GM23248 (cell line): ENCODE data around the gene ANG. TPM values are rescaled to one million over a fixed set of nuclear protein-coding genes. Genes with fewer than 3 reads are reported as not detected.
"Not testable (repeated sequence)": the region's sequence is repeated elsewhere in the genome, so short reads cannot be mapped to it uniquely, and the experiment has no call there.

Experiments
- DNase-seq: peaks from one replicate; pipeline ENCODE4 v3.0.0-alpha.2; 2015
- H2AFZ ChIP-seq: fragments of 200-600 bp; sonication (generic); 2 replicates; pipeline ENCODE4 v1.6.1; 2016; ENCODE audit warnings: antibody characterized with exemption
- H3F3A ChIP-seq: fragments of 200-600 bp; sonication (generic); 2 replicates; pipeline ENCODE4 v1.6.1; 2016; ENCODE audit warnings: mild to moderate bottlenecking, antibody characterized with exemption, mixed run types; ENCODE audit not compliant: insufficient read depth
- H3K27ac ChIP-seq: fragments of 200-600 bp; sonication (generic); 2 replicates; pipeline ENCODE4 v1.5.1; 2016; ENCODE audit warnings: mild to moderate bottlenecking
- H3K27me3 ChIP-seq: fragments of 200-600 bp; sonication (generic); replicated peaks from 2 replicates; pipeline ENCODE4 v1.6.1; 2016; ENCODE audit warnings: mild to moderate bottlenecking; ENCODE audit not compliant: insufficient read depth
- H3K36me3 ChIP-seq: fragments of 200-600 bp; sonication (generic); 2 replicates; pipeline ENCODE4 v1.6.1; 2016; ENCODE audit warnings: low read depth, mild to moderate bottlenecking
- H3K4me1 ChIP-seq: fragments of 200-600 bp; sonication (generic); 2 replicates; pipeline ENCODE4 v1.6.1; 2016; ENCODE audit warnings: mild to moderate bottlenecking; ENCODE audit not compliant: insufficient read depth
- H3K4me2 ChIP-seq: fragments of 200-600 bp; sonication (generic); one replicate; pipeline ENCODE4 v1.6.1; 2016; ENCODE audit warnings: mild to moderate bottlenecking; ENCODE audit not compliant: unreplicated experiment
- H3K4me3 ChIP-seq: fragments of 200-600 bp; sonication (generic); 2 replicates; pipeline ENCODE4 v1.5.1; 2016; ENCODE audit warnings: mild to moderate bottlenecking
- H3K79me2 ChIP-seq: fragments of 200-600 bp; sonication (generic); 2 replicates; pipeline ENCODE4 v1.6.1; 2016; ENCODE audit warnings: mild to moderate bottlenecking; ENCODE audit not compliant: insufficient read depth
- H3K9ac ChIP-seq: fragments of 200-600 bp; sonication (generic); 2 replicates; pipeline ENCODE4 v1.6.1; 2016; ENCODE audit warnings: mild to moderate bottlenecking
- H3K9me2 ChIP-seq: fragments of 200-600 bp; sonication (generic); 2 replicates; pipeline ENCODE4 v1.6.1; 2016; ENCODE audit warnings: mixed run types, mild to moderate bottlenecking, moderate library complexity; ENCODE audit not compliant: insufficient read depth
- H3K9me3 ChIP-seq: fragments of 200-600 bp; sonication (generic); one replicate; pipeline ENCODE4 v1.6.1; 2017; ENCODE audit warnings: low read depth
- H4K20me1 ChIP-seq: fragments of 200-600 bp; sonication (generic); 2 replicates; pipeline ENCODE4 v1.6.0; 2016; ENCODE audit not compliant: insufficient read depth
- EZH2 ChIP-seq: fragments of 200-600 bp; sonication (generic); IDR thresholded peaks from 2 replicates; pipeline ENCODE4 v1.6.1; 2018; ENCODE audit warnings: antibody characterized with exemption, mild to moderate bottlenecking; ENCODE audit not compliant: insufficient read depth, poor library complexity, severe bottlenecking
- EZH2phosphoT487 ChIP-seq: fragments of 200-600 bp; sonication (generic); IDR thresholded peaks from 2 replicates; pipeline ENCODE4 v1.6.1; 2018; ENCODE audit warnings: antibody characterized with exemption, moderate library complexity, mild to moderate bottlenecking, low read depth; ENCODE audit not compliant: insufficient read depth
- WGBS, 2 experiments: methylation state at CpG; one replicate each; pipeline ENCODE4 v1.1.6; 2015 to 2017; ENCODE audit warnings: low lambda C conversion rate in 2 of 2, low coverage in 1 of 2; ENCODE audit errors: missing lambda C conversion rate in 2 of 2; 5-methylcytosine and 5-hydroxymethylcytosine counted together
- in situ Hi-C: fragments of 300-500 bp; cut with MboI; formaldehyde crosslinking; loops from 2 replicates; pipeline ENCODE4 v1.15.0; 2020
- polyA plus RNA-seq: library from polyadenylated mRNA; unstranded; fragments of >200 nt; fragmentation: Nextera tagmentation; extraction: Ambion mirVana; gene quantifications from 2 replicates; pipeline ENCODE4 v1.2.1, GENCODE V29; 2016
- total RNA-seq: library from RNA; depleted of rRNA; stranded (reverse); fragments of >200 nt; shearing (Covaris generic); gene quantifications from 2 replicates; pipeline ENCODE4 v1.2.3, GENCODE V29; 2014; rRNA removed

ANG gene
- total RNA-seq (3.6 and 3.8 TPM in 2 replicates), polyA plus RNA-seq (11.9 and 12.2 TPM in 2 replicates)

- H3K9ac ChIP-seq, result no peak within 1 kb of the TSS
- 74 to 76% methylated on average over 7 of the region's 7 CpGs for WGBS, 2 experiments
- no peak within 1 kb of the TSS for H3K4me3 ChIP-seq
- H3K27me3 ChIP-seq, result no peaks in the 10 kb centered on the region
- H3K36me3 ChIP-seq, result no peaks in the 10 kb centered on the region
- DNase-seq, result no peak
- H3K4me1 ChIP-seq, result peaks cover 21% of the 10 kb centered on the region; the same call in 1 of the 2 replicates
- H3K27ac ChIP-seq, result no peak within 1 kb of the TSS
- no peak within 1 kb of the TSS for H2AFZ ChIP-seq
- H3K79me2 ChIP-seq, result 0 out of 2 replicates have a peak, but pooled peaks cover 13% of the 10 kb centered on the region
- H3K4me2 ChIP-seq, result no peak within 1 kb of the TSS
- no peak for TF ChIP-seq EZH2
- no peak for TF ChIP-seq EZH2phosphoT487
- in situ Hi-C loops, result no loop called here
- no peaks in the 10 kb centered on the region for H4K20me1 ChIP-seq
- H3K9me3 ChIP-seq, result no peaks in the 10 kb centered on the region
- H3K9me2 ChIP-seq, result no peaks in the 10 kb centered on the region
- peaks cover 44% of the 10 kb centered on the region for H3F3A ChIP-seq
These were observed at the start of gene ANG for GRCh38 chr14:20688167-20688839. Gene ANG (plus strand): TSS chr14:20688764. CDS start chr14:20693565, 4,801 bp downstream.

GRCh38 chr14:20641591-20641990 lies 47.0 kb upstream of the ANG start, which contains the start of gene OR6S1:
Gene OR6S1 (minus strand): TSS chr14:20641691. CDS start chr14:20641691, 0 bp downstream.
- 73 to 74% methylated on average over 2 of the region's 2 CpGs for WGBS, 2 experiments
- H3K4me1 ChIP-seq, result no peaks in the 10 kb centered on the region

DNA sequence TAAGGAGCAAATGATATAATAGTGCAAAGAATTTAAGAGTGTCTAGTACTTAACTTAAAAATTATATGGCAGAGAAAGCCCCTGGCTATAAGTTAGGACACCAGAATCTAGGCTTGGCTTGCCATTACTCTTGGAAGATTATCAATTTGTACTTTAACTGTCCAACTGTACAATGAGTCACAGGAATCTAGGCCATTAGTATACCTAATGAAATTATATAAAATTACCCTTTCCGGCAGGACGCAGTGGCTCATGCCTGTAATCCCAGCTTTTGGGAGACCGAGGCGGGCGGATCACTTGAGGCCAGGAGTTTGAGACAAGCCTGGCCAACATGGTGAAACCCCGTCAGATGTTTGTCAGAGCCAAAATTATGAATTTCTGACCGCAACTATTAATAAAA lies 46.4 kb upstream of the ANG start:
- H3K4me1 ChIP-seq, result no peaks in the 10 kb centered on the region
- no peak for TF ChIP-seq EZH2
- no peak for TF ChIP-seq EZH2phosphoT487
- no peaks in the 10 kb centered on the region for H3K27me3 ChIP-seq
- H3K79me2 ChIP-seq, result no peaks in the 10 kb centered on the region
- no peaks in the 10 kb centered on the region for H3K36me3 ChIP-seq
- in situ Hi-C loops, result no loop called here
- H3K4me2 ChIP-seq, result no peak overlapping the region
- no peak overlapping the region for H3K4me3 ChIP-seq
- H3K9me2 ChIP-seq, result no peaks in the 10 kb centered on the region
- no peak overlapping the region for H2AFZ ChIP-seq
- H3K27ac ChIP-seq, result no peak overlapping the region
- H3F3A ChIP-seq, result no peaks in the 10 kb centered on the region
- DNase-seq, result no peak
- H4K20me1 ChIP-seq, result no peaks in the 10 kb centered on the region
- WGBS, 2 experiments, result 68 to 69% methylated on average over 7 of the region's 7 CpGs
- H3K9me3 ChIP-seq, result no peaks in the 10 kb centered on the region
- no peak overlapping the region for H3K9ac ChIP-seq

More at GRCh38 chr14:20641591-20641990, 47.0 kb upstream of the ANG start, which contains the start of gene OR6S1:
- Histone ChIP-seq H3K9me3 (no peaks in the 10 kb centered on the region), H3K27ac (no peak within 1 kb of the TSS), H3K4me3 (no peak within 1 kb of the TSS), H3F3A (no peaks in the 10 kb centered on the region), H4K20me1 (no peaks in the 10 kb centered on the region), H3K9ac (no peak within 1 kb of the TSS), H3K4me2 (no peak within 1 kb of the TSS), H3K9me2 (no peaks in the 10 kb centered on the region), H3K27me3 (no peaks in the 10 kb centered on the region), H3K79me2 (no peaks in the 10 kb centered on the region), H3K36me3 (no peaks in the 10 kb centered on the region), H2AFZ (no peak within 1 kb of the TSS)
- TF ChIP-seq EZH2phosphoT487 (no peak), EZH2 (no peak)
- no peak for DNase-seq
- in situ Hi-C loops, result no loop called here

GRCh38 chr14:20642755-20643154 lies 45.8 kb upstream of the ANG start:
- 2% methylated on average over 3 of the region's 3 CpGs for WGBS, 2 experiments

More at GRCh38 chr14:20642755-20643154, 45.8 kb upstream of the ANG start:
- H3K9me2 ChIP-seq, H3K4me2 ChIP-seq, H3K27ac ChIP-seq, DNase-seq, H3K9ac ChIP-seq, in situ Hi-C loops, H3K9me3 ChIP-seq, H4K20me1 ChIP-seq, H3F3A ChIP-seq, H3K4me3 ChIP-seq, H3K36me3 ChIP-seq, H3K79me2 ChIP-seq, H3K4me1 ChIP-seq, H3K27me3 ChIP-seq, H2AFZ ChIP-seq: not testable (repeated sequence)
